K562 (cell line): ENCODE data around the gene CREB3L2. TPM values are rescaled to one million over a fixed set of nuclear protein-coding genes. Genes with fewer than 3 reads are reported as not detected.

ENCODE experiments used
- CHD1 ChIP-seq: fragments of 200-600 bp; sonication (generic); IDR thresholded peaks from one replicate; pipeline ENCODE4 v1.6.1; 2012; ENCODE audit warnings: mild to moderate bottlenecking, moderate library complexity, low read length, inconsistent platforms
- DACH1 ChIP-seq: fragments of 450-650 bp; IDR thresholded peaks from 2 replicates; pipeline ENCODE4 v1.6.1; 2018; ENCODE audit not compliant: partially characterized antibody
- EGR1 ChIP-seq: fragments of 450-650 bp; conservative IDR thresholded peaks from 2 replicates; pipeline ENCODE4 v1.6.1; 2017; ENCODE audit warnings: mild to moderate bottlenecking
- ELF1 ChIP-seq: fragments of 200-800 bp; sonication (Bioruptor generic); IDR thresholded peaks from 2 replicates; pipeline ENCODE4 v1.6.1; 2016; ENCODE audit warnings: missing genetic modification characterization, missing compliant biosample characterization
- ELF4 ChIP-seq: fragments of 450-650 bp; formaldehyde crosslinking; IDR thresholded peaks from 2 replicates; pipeline ENCODE4 v1.4.0; 2022; ENCODE audit warnings: missing genetic modification characterization
- FOXO4 ChIP-seq: fragments of 450-650 bp; formaldehyde crosslinking; IDR thresholded peaks from 2 replicates; pipeline ENCODE4 v1.4.0; 2020; ENCODE audit warnings: mild to moderate bottlenecking, moderate library complexity
- GATAD2A ChIP-seq: fragments of 450-650 bp; IDR thresholded peaks from 2 replicates; pipeline ENCODE4 v1.6.1; 2017
- HNRNPL ChIP-seq: fragments of 200-400 bp; formaldehyde crosslinking; IDR thresholded peaks from 2 replicates; pipeline ENCODE4 v1.6.1; 2017; ENCODE audit warnings: low read depth, mild to moderate bottlenecking, low read length
- KAT8 ChIP-seq: fragments of 450-650 bp; IDR thresholded peaks from 2 replicates; pipeline ENCODE4 v1.6.1; 2016; ENCODE audit warnings: low read depth, mild to moderate bottlenecking
- MED1 ChIP-seq: sonication (generic); formaldehyde crosslinking; IDR thresholded peaks from 2 replicates; pipeline ENCODE4 v1.8.1; 2023; ENCODE audit warnings: missing genetic modification reagents, borderline replicate concordance
- MEIS2 ChIP-seq: fragments of 450-650 bp; IDR thresholded peaks from 2 replicates; pipeline ENCODE4 v1.6.1; 2014; ENCODE audit warnings: mild to moderate bottlenecking; ENCODE audit not compliant: partially characterized antibody
- MLLT1 ChIP-seq, 2 experiments: fragments of 450-650 bp; IDR thresholded peaks; 2 replicates each; pipeline ENCODE4 v1.6.1; 2016
- MYC ChIP-seq, 2 experiments: fragments of 250-450 bp in 1 of 2; sonication (Bioruptor Pico) in 1 of 2; IDR thresholded peaks; 2 replicates each; pipeline versions ENCODE4 v1.5.1 to v1.6.1; 2012 to 2021; ENCODE audit warnings: low read depth in 2 of 2, borderline replicate concordance in 1 of 2, improper control_type of control experiment in 1 of 2, low read length in 1 of 2, mild to moderate bottlenecking in 1 of 2, moderate library complexity in 1 of 2
- NCOA1 ChIP-seq: fragments of 450-650 bp; IDR thresholded peaks from 2 replicates; pipeline ENCODE4 v1.6.1; 2016; ENCODE audit warnings: low read depth
- NCOA6 ChIP-seq: fragments of 450-650 bp; IDR thresholded peaks from 2 replicates; pipeline ENCODE4 v1.6.1; 2017; ENCODE audit warnings: mild to moderate bottlenecking
- RBFOX2 ChIP-seq: fragments of 200-400 bp; formaldehyde crosslinking; IDR thresholded peaks from 2 replicates; pipeline ENCODE4 v1.6.1; 2017; ENCODE audit warnings: low read depth, mild to moderate bottlenecking, low read length, moderate library complexity
- SNIP1 ChIP-seq: fragments of 450-650 bp; IDR thresholded peaks from 2 replicates; pipeline ENCODE4 v1.7.1; 2017; ENCODE audit warnings: low read depth, mild to moderate bottlenecking
- SRSF1 ChIP-seq: fragments of 200-400 bp; formaldehyde crosslinking; IDR thresholded peaks from 2 replicates; pipeline ENCODE4 v1.6.1; 2017; ENCODE audit warnings: mild to moderate bottlenecking, low read depth, low read length, moderate library complexity
- TCF3 ChIP-seq: sonication (generic); formaldehyde crosslinking; IDR thresholded peaks from 2 replicates; pipeline ENCODE4 v1.4.0; 2020; ENCODE audit warnings: mild to moderate bottlenecking, missing genetic modification reagents
- TCFL5 ChIP-seq: fragments of 250-450 bp; sonication (Bioruptor Pico); conservative IDR thresholded peaks from 2 replicates; pipeline ENCODE4 v1.6.1; 2021; ENCODE audit warnings: mild to moderate bottlenecking, moderate library complexity, matching md5 sums
- ZNF134 ChIP-seq: fragments of 250-450 bp; sonication (Bioruptor Pico); conservative IDR thresholded peaks from 2 replicates; pipeline ENCODE4 v1.4.0; 2020
- ZNF146 ChIP-seq: IDR thresholded peaks from one replicate; pipeline ENCODE4 v1.6.1; 2018; ENCODE audit warnings: missing compliant biosample characterization; ENCODE audit not compliant: unreplicated experiment
- ZNF175 ChIP-seq: fragments of 200-800 bp; sonication (Bioruptor generic); IDR thresholded peaks from 2 replicates; pipeline ENCODE4 v1.6.1; 2016; ENCODE audit warnings: low read depth, mild to moderate bottlenecking, missing genetic modification characterization, missing compliant biosample characterization
- ZNF280B ChIP-seq: fragments of 250-450 bp; sonication (Bioruptor Pico); IDR thresholded peaks from 2 replicates; pipeline ENCODE4 v1.5.1; 2021; ENCODE audit warnings: mild to moderate bottlenecking
- polyA plus RNA-seq, 8 experiments: library from polyadenylated mRNA; depleted of rRNA in 4 of 8; stranded (reverse) in 5 of 8; unstranded in 3 of 8; fragments of >200 nt; fragmentation: Nextera tagmentation in 2 of 8; fragmentation: Illumina TruSeq in 1 of 8; extraction: Ambion mirVana in 2 of 8; extraction: Trizol in 1 of 8; gene quantifications; 2 replicates each; pipeline versions ENCODE4 v1.2.1 to v1.2.3, GENCODE V29; 2011 to 2014; ENCODE audit warnings: inconsistent platforms in 1 of 8, missing spikeins in 1 of 8
- total RNA-seq, 7 experiments: library from RNA; depleted of rRNA in 6 of 7; stranded (reverse); fragments of >200 nt in 6 of 7; fragmentation: Illumina TruSeq in 2 of 7; extraction: Trizol in 2 of 7; gene quantifications; 2 replicates each; pipeline versions ENCODE4 v1.2.1 to v1.2.3, GENCODE V29; 2011 to 2021; ENCODE audit warnings: low replicate concordance in 1 of 7
- TF ChIP-seq, protein P1 (sequence below): fragments of 450-650 bp; formaldehyde crosslinking; IDR thresholded peaks from 2 replicates; pipeline ENCODE4 v1.4.0; 2022; ENCODE audit warnings: missing genetic modification characterization

The CREB3L2 gene
- total and polyA plus RNA-seq, 9 of the 15 experiments (the other 6 are each of a cell fraction or from before 2014, with no cell fraction given): 7.1 to 45.6 (median 15.8) TPM

GRCh38 chr7:138000081-138000701 lies 1.7 kb downstream of the CREB3L2 start (continued):
- TF ChIP-seq ZNF280B (CRISPR knock-in tag): no peak
- no peak for TF ChIP-seq HNRNPL
- no peak for TF ChIP-seq ZNF175 (CRISPR knock-in tag)
- TF ChIP-seq RBFOX2: no peak
- peak; percentile 16 for TF ChIP-seq CHD1
- TF ChIP-seq MLLT1 (IDR thresholded peaks at IDR 0.05): 0 out of 4 replicates have a peak, but pooled peaks of 1 of the 2 experiments have one; percentile 33
- peak; percentile 65; the same call in 1 of the 2 replicates for TF ChIP-seq ELF4
- no peak for TF ChIP-seq KAT8
- TF ChIP-seq ZNF146: no peak
- no peak for TF ChIP-seq NCOA1
- no peak for TF ChIP-seq TCFL5 (CRISPR knock-in tag)
- TF ChIP-seq FOXO4 (CRISPR knock-in tag): no peak
- no peak for TF ChIP-seq MYC (IDR thresholded peaks at IDR 0.05; ENCODE audit: low read depth, low read length)
- no peak for TF ChIP-seq MYC (CRISPR knock-in tag; IDR thresholded peaks at IDR 0.05; ENCODE audit: borderline replicate concordance, low read depth)
- no peak for TF ChIP-seq SRSF1
- no peak for TF ChIP-seq SNIP1
- no peak for TF ChIP-seq MEIS2
- TF ChIP-seq, protein P1, sequence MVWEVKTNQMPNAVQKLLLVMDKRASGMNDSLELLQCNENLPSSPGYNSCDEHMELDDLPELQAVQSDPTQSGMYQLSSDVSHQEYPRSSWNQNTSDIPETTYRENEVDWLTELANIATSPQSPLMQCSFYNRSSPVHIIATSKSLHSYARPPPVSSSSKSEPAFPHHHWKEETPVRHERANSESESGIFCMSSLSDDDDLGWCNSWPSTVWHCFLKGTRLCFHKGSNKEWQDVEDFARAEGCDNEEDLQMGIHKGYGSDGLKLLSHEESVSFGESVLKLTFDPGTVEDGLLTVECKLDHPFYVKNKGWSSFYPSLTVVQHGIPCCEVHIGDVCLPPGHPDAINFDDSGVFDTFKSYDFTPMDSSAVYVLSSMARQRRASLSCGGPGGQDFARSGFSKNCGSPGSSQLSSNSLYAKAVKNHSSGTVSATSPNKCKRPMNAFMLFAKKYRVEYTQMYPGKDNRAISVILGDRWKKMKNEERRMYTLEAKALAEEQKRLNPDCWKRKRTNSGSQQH (CRISPR knock-in tag): no peak
- TF ChIP-seq DACH1: no peak
- TF ChIP-seq EGR1: no peak
- no peak for TF ChIP-seq ELF1 (tag)
- TF ChIP-seq TCF3: peak; percentile 47; the same call in 1 of the 2 replicates
- TF ChIP-seq ZNF134 (CRISPR knock-in tag): no peak
- TF ChIP-seq GATAD2A: peak; percentile 66; the same call in 1 of the 2 replicates
- no peak for TF ChIP-seq MED1 (CRISPR knock-in tag)
- TF ChIP-seq NCOA6: no peak
